Measurements from ENCODE around the gene IGBP1. TPM values are rescaled to one million over a fixed set of nuclear protein-coding genes. Genes with fewer than 3 reads are reported as not detected.
A peak's percentile ranks its signal among the peaks of the same experiment; 100 is the strongest.

IGBP1 gene
- total and polyA plus RNA-seq, 2 experiments from 2014 or later = 33.6 to 57.3 TPM

GRCh38 chrX:70132224-70132623 lies 1.0 kb upstream of the IGBP1 start:
- Histone ChIP-seq H3K4me1 (ENCODE audit: insufficient read depth) (0 out of 2 replicates have a peak, but pooled peaks cover 8% of the 10 kb centered on the region), H3K4me2 (ENCODE audit: unreplicated experiment) (peak overlapping the region; percentile 90), H3K27ac (no peak overlapping the region), H2AFZ (peak overlapping the region; percentile 100; the same call in 1 of the 2 replicates), H3K4me3 (no peak overlapping the region; the same call in 1 of the 2 replicates), H3K27me3 (replicated peaks; ENCODE audit: insufficient read depth) (no peaks in the 10 kb centered on the region), H3K9ac (no peak overlapping the region), H3F3A (ENCODE audit: insufficient read depth) (no peaks in the 10 kb centered on the region), H3K9me3 (ENCODE audit: low read depth) (no peaks in the 10 kb centered on the region), H4K20me1 (ENCODE audit: insufficient read depth) (no peaks in the 10 kb centered on the region), H3K36me3 (ENCODE audit: low read depth) (no peaks in the 10 kb centered on the region), H3K9me2 (ENCODE audit: insufficient read depth) (no peaks in the 10 kb centered on the region), H3K79me2 (ENCODE audit: insufficient read depth) (peaks cover 26% of the 10 kb centered on the region)
- TF ChIP-seq EZH2 (IDR thresholded peaks at IDR 0.05; ENCODE audit: insufficient read depth, poor library complexity, severe bottlenecking) (no peak), EZH2phosphoT487 (IDR thresholded peaks at IDR 0.05; ENCODE audit: insufficient read depth, low read depth) (no peak)
- in situ Hi-C loops (cut with MboI) = no loop called here
- DNase-seq = peak; percentile 4
- WGBS, 2 experiments (ENCODE audit: low coverage in 1 of 2, low lambda C conversion rate in 2 of 2, missing lambda C conversion rate in 2 of 2) = 42 to 43% methylated on average over 4 of the region's 4 CpGs

- peak overlapping the region; percentile 98 for H3K9ac ChIP-seq
- 0 to 2% methylated on average over 3 to 8 of the region's 8 CpGs for WGBS, 2 experiments (ENCODE audit: low coverage in 1 of 2, low lambda C conversion rate in 2 of 2, missing lambda C conversion rate in 2 of 2)
- H2AFZ ChIP-seq = peak overlapping the region; percentile 100
- peak overlapping the region; percentile 100 for H3K4me3 ChIP-seq
- H3K9me3 ChIP-seq (ENCODE audit: low read depth) = no peaks in the 10 kb centered on the region
- H3K36me3 ChIP-seq (ENCODE audit: low read depth) = no peaks in the 10 kb centered on the region
- in situ Hi-C loops (cut with MboI) = no loop called here
- TF ChIP-seq EZH2 (IDR thresholded peaks at IDR 0.05; ENCODE audit: insufficient read depth, poor library complexity, severe bottlenecking) (no peak), EZH2phosphoT487 (IDR thresholded peaks at IDR 0.05; ENCODE audit: insufficient read depth, low read depth) (no peak)
- DNase-seq = no peak
- H3K9me2 ChIP-seq (ENCODE audit: insufficient read depth) = no peaks in the 10 kb centered on the region
- H3K4me2 ChIP-seq (ENCODE audit: unreplicated experiment) = peak overlapping the region; percentile 90
- peak overlapping the region; percentile 97 for H3K27ac ChIP-seq
- no peaks in the 10 kb centered on the region for H4K20me1 ChIP-seq (ENCODE audit: insufficient read depth)
- peaks cover 26% of the 10 kb centered on the region for H3K79me2 ChIP-seq (ENCODE audit: insufficient read depth)
- H3F3A ChIP-seq (ENCODE audit: insufficient read depth) = no peaks in the 10 kb centered on the region
- H3K27me3 ChIP-seq (replicated peaks; ENCODE audit: insufficient read depth) = no peaks in the 10 kb centered on the region
- H3K4me1 ChIP-seq (ENCODE audit: insufficient read depth) = 0 out of 2 replicates have a peak, but pooled peaks cover 8% of the 10 kb centered on the region
These were observed 357 bp upstream of the IGBP1 start for GRCh38 chrX:70132877-70133302.

GRCh38 chrX:70134116-70134477 lies 850 bp downstream of the IGBP1 start:
- H3K4me2 ChIP-seq (ENCODE audit: unreplicated experiment) = peak overlapping the region; percentile 90
- DNase-seq = peak; percentile 49
- WGBS, 2 experiments (ENCODE audit: low coverage in 1 of 2, low lambda C conversion rate in 2 of 2, missing lambda C conversion rate in 2 of 2) = 0 to 1% methylated on average over 12 of the region's 12 CpGs
- peak overlapping the region; percentile 98 for H3K9ac ChIP-seq
- H3F3A ChIP-seq (ENCODE audit: insufficient read depth) = no peaks in the 10 kb centered on the region
- H3K9me3 ChIP-seq (ENCODE audit: low read depth) = no peaks in the 10 kb centered on the region
- H3K9me2 ChIP-seq (ENCODE audit: insufficient read depth) = no peaks in the 10 kb centered on the region
- peak overlapping the region; percentile 100 for H2AFZ ChIP-seq
- TF ChIP-seq EZH2phosphoT487 (IDR thresholded peaks at IDR 0.05; ENCODE audit: insufficient read depth, low read depth) (no peak), EZH2 (IDR thresholded peaks at IDR 0.05; ENCODE audit: insufficient read depth, poor library complexity, severe bottlenecking) (no peak)
- H3K27me3 ChIP-seq (replicated peaks; ENCODE audit: insufficient read depth) = no peaks in the 10 kb centered on the region
- H3K36me3 ChIP-seq (ENCODE audit: low read depth) = no peaks in the 10 kb centered on the region
- H3K4me3 ChIP-seq = peak overlapping the region; percentile 100
- H4K20me1 ChIP-seq (ENCODE audit: insufficient read depth) = no peaks in the 10 kb centered on the region
- 0 out of 2 replicates have a peak, but pooled peaks cover 8% of the 10 kb centered on the region for H3K4me1 ChIP-seq (ENCODE audit: insufficient read depth)
- peak overlapping the region; percentile 97 for H3K27ac ChIP-seq
- in situ Hi-C loops (cut with MboI) = no loop called here
- peaks cover 26% of the 10 kb centered on the region for H3K79me2 ChIP-seq (ENCODE audit: insufficient read depth)

- DNase-seq = no peak
- Histone ChIP-seq H3K4me1 (ENCODE audit: insufficient read depth) (0 out of 2 replicates have a peak, but pooled peaks cover 8% of the 10 kb centered on the region), H3K27me3 (replicated peaks; ENCODE audit: insufficient read depth) (no peaks in the 10 kb centered on the region), H3K4me2 (ENCODE audit: unreplicated experiment) (no peak overlapping the region), H3K79me2 (ENCODE audit: insufficient read depth) (peaks cover 26% of the 10 kb centered on the region), H3K27ac (no peak overlapping the region), H2AFZ (no peak overlapping the region), H3F3A (ENCODE audit: insufficient read depth) (no peaks in the 10 kb centered on the region), H3K9ac (no peak overlapping the region), H3K9me3 (ENCODE audit: low read depth) (no peaks in the 10 kb centered on the region), H4K20me1 (ENCODE audit: insufficient read depth) (no peaks in the 10 kb centered on the region), H3K9me2 (ENCODE audit: insufficient read depth) (no peaks in the 10 kb centered on the region), H3K36me3 (ENCODE audit: low read depth) (no peaks in the 10 kb centered on the region), H3K4me3 (no peak overlapping the region)
- in situ Hi-C loops (cut with MboI) = no loop called here
- 100% methylated on average over 2 of the region's 2 CpGs for WGBS, 2 experiments (ENCODE audit: low coverage in 1 of 2, low lambda C conversion rate in 2 of 2, missing lambda C conversion rate in 2 of 2)
- TF ChIP-seq EZH2 (IDR thresholded peaks at IDR 0.05; ENCODE audit: insufficient read depth, poor library complexity, severe bottlenecking) (no peak), EZH2phosphoT487 (IDR thresholded peaks at IDR 0.05; ENCODE audit: insufficient read depth, low read depth) (no peak)
These were observed 5.4 kb downstream of the IGBP1 start for GRCh38 chrX:70138622-70139021.
